Activated CD4-positive, CD25-positive, alpha-beta regulatory T cell treated with anti-CD3 and anti-CD28 coated beads, Interleukin-2, amount 50 U/mL, for 72 hours (primary cell): ENCODE results near the gene ZNF177.
A peak's percentile ranks its signal among the peaks of the same experiment; 100 is the strongest.
"Not testable (repeated sequence)": the region's sequence is repeated elsewhere in the genome, so short reads cannot be mapped to it uniquely, and the experiment has no call there.

Experiments used
- DNase-seq: peaks from one replicate; pipeline ENCODE4 v3.0.0; 2021

The ZNF177 gene

DNA sequence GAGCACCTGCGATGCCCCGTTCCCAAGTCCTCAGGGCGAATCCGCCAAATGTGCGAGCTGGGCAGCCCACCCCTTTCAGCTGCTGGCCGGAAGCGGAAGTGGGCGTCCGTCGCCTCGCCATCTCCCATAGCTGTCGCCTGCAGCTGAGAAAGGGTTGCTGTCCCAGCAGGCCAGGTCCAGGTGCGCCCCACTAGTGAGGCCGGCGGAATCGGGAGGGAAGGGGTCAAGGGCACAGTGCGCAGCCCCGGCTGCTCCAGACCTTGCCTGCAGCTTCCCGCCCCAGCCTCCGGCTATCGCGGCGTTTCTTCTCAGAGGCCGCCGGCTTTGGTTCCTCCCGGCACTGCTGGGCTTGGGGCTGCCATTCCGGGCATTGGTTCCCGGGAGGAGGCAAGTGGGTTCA lies at the start of gene ZNF177:
TSS of gene ZNF177 (plus strand) at position 109 of the 400 bp plus-strand sequence. CDS start 15,299 bp downstream, outside the sequence.
- DNase-seq = no peak

DNA sequence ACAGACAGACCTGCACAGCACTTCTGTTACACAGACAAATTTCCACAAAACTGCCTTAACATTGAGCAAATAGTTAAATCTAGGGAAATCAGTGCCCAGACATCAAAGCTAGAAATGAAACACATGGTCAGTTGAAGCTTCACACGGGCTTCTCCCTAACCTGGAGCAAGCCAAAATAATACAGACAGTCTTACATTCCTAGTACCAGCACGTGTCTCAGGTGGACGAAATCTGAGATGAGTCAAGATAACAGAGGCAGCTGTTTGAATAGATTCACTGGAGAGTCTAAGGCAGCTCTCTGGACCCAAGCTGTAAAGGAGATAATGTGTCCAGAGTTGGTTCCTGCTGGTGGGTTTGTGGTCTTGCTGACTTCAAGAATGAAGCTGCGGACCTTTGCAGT lies 49.1 kb upstream of the ZNF177 start:
- DNase-seq = no peak

DNA sequence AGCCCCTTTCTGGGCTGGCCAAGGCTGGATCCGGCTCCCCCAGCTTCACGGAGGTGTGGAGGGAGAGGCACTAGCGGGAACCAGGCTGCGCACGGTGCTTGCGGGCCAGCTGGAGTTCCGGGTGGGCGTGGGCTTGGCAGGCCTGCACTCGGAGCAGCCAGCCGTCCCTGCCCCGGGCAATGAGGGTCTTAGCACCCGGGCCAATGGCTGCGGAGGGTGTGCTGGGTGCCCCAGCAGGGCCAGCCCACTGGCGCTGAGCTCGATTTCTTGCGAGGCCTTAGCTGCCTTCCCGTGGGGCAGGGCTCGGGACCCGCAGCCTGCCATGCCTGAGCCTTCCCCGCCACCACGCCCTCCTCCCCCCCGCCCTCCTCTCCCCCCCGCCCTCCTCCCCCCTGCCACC lies 41.5 kb upstream of the ZNF177 start:
- DNase-seq = no peak

DNA sequence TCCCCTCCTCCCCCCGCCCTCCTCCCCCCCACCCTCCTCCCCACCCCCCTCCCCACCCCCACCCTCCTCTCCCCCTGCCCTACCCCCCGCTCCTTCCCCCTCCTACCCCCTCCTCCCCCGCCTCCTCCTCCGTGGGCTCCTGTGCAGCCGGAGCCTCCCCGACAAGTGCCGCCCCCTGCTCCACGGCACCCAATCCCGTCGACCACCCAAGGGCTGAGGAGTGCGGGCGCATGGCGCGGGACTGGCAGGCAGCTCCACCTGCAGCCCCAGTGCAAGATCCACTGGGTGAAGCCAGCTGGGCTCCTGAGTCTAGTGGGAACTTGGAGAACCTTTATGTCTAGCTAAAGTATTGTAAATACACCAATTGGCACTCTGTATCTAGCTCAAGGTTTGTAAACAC lies 41.1 kb upstream of the ZNF177 start:
- DNase-seq = not testable (repeated sequence)

DNA sequence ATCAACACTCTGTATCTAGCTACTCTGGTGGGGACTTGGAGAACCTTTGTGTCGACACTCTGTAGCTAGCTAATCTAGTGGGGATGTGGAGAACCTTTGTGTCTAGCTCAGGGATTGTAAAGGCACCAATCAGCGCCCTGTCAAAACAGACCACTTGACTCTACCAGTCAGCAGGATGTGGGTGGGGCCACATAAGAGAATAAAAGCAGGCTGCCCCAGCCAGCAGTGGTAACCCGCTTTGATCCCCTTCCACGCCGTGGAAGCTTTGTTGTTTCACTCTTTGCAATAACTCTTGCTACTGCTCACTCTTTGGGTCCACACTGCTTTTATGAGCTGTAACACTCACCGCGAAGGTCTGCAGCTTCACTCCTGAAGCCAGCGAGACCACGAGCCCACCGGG lies 40.6 kb upstream of the ZNF177 start:
- not testable (repeated sequence) for DNase-seq

DNA sequence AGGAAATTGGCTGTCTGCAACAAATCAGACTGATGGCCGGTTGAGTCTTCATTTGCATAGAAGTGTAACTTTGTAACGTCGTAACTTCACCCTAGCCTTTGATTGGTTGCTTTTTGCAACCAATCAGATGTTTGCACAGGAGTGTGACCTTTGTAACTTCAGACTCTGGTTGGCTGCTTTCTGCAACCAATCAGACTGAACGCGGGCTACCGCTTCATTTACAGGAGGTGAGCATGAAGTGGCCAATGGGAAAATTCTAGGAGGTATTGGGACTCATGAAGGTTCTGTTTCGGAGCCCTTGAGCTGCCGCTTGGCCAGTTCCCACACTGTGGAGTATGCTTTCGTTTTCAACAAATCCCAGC lies 39.3 kb upstream of the ZNF177 start:
- DNase-seq = peak; percentile 57

DNA sequence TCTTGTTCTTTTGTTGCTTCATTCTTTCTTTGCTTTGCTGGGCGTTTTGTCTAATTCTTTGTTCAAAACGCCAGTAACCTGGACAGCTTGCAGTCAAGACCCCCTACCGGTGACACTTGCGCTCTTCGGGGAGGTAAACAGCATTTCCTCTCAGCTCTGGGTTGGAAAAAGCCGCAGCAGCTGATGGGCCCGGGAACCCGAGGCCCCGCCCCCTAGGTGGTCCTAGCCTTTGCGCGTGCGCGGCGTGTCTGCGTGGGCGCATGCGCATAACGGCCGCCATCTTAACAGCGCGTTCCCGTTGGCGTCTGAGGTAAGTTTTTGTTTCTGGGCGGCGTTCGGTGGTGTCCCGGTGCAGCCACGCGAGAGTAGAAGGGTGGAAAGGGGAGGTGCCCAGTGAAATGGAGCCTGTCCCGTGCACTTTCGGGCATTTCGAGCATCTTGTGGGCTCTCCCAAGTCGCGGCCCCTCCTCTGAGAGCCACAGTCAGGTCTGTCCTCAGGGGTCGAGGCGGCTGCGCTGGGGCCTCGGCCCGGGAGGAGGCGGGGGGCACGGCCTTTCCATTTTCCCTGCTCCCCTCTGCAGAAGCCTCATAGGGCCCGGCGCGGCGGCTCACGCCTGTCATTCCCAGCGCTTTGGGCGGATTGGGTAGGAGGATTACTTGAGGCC lies 38.8 kb upstream of the ZNF177 start, which contains the start of gene ZNF559:
TSS of gene ZNF559 (plus strand) at position 261 of the 665 bp plus-strand sequence. CDS start 14,371 bp downstream, outside the sequence.
- DNase-seq = peak; percentile 97

DNA sequence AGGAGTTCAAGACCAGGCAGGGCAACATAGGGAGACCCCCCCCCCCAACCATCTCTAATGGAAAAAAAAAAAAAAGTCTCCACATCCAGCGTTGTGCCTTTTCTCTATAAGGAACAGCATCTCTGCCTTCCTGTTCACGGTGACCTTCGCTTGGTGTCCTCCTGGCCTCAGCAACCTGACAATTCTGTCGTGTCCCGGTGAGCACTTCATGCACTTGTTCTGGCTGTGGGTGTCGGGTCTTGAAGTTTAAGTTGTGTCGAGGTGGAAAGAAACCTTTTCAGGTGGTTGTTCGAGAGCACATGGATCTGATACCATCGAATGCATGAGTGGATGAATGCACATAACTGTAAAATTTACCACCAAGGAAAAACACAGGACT lies 38.2 kb upstream of the ZNF177 start:
- DNase-seq = no peak

DNA sequence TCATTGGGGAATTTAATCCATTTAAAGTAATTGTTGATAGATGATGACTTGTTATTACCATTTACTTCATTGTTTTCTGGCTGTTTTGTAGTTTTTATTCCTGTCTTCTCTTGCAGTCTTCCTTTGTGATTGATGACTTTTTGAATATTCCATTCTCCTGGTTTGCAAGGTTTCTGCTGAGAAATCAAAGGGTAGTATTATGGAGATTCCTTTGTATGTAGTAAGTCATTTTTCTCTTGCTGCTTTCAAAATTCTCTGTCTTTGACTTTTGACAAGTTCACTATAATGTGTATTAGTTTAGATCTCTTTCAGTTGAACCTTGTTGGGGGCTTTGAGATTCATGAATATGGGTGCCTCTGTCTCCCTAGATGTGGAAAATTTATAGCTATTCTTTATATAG lies 32.8 kb upstream of the ZNF177 start:
- no peak for DNase-seq

DNA sequence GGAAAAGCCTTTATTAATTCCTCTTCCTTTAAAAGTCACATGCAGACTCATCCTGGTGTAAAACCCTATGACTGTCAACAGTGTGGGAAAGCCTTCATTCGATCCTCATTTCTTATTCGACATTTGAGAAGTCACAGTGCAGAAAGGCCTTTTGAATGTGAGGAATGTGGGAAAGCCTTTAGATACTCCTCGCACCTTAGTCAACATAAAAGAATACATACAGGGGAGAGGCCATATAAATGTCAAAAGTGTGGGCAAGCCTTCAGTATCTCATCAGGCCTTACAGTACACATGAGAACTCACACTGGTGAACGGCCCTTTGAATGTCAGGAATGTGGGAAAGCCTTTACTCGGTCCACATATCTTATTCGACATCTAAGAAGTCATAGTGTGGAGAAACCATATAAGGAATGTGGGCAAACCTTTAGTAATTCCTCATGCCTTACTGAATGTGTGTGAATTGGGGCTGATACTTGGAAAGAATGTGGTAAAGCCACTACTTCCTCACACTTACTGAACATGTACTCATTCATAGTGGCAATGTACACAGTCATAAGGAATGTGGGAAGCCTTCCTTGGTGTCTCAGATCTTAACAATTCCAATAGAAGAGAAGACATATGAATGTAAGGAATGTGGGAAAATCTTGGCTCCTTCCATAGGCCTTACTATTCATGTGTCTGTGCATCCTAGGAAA lies 20.1 kb upstream of the ZNF177 start:
- DNase-seq = no peak

DNA sequence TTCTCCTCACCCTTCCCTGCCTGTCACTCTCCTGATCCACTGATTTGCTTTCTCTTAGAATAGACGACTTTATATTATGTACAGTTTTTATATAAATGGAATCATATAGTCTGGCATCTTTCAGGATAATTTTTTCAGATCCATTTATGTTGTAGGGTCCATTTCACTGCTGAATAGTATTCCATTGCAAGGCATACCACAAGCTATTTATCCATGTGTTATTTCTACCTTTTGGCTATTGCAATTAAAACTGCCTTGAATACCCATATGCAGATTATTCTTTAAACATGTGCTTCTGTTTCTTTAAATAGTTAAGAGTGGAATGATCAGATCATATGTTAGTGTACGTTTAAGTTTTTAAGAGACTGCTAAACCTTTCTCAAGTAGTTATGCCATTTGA lies 17.8 kb upstream of the ZNF177 start:
- no peak for DNase-seq

DNA sequence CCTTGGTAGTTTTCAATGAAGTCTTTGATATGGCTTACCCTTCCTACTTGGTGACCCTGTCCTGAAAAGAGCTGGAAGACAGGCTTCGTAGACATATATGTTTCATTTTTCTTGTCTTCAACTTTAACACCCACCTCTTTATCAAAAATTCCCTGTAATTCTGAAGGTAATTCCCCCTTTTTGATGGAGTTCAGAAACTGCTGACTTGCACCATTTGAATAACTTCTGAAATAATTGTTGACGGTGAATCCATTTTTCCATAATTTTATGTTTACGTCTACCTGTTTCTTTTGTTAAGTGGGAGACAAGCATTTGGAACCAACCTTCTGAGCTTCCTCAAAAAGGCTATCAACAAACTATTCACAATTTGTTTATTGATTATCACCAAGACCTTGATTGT lies 14.6 kb upstream of the ZNF177 start:
- DNase-seq = no peak

DNA sequence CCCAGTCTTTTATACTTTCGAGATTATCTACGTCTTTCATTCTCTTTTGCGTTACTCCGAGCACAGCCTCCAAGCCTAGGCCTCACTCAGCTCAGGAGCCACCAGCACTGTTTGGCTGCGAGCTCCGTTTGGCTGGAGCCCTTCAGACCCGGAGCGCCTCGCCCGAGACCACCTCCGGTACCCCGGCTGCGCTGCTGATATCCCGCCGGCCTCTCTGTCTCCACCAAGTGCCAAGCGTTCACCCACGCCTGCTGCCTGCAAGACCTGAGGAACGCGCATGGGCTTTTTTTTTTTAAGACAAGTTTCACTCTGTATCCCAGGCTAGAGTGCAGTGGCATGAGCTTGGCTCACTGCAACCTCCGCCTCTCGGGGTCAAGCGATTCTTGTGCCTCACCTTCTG lies 14.1 kb upstream of the ZNF177 start:
- no peak for DNase-seq

DNA sequence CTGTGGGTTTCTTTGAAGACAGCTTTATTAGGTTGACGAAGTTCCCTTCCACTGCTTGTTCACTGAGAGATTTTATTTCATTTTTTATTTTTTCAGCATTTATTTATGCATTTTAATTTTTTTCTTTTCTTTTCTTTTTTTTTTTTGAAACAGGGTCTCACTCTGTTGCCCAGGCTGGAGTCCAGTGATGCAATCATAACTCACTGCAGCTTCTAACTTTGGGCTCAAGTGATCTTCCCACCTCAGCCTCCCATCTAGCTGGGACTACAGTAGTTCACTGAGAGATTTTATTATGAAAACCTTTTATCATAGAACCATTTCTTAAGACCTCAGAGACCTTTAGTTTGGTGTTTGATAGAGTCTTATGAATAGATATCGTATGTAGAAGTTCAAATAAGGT lies 10.3 kb upstream of the ZNF177 start:
- no peak for DNase-seq

DNA sequence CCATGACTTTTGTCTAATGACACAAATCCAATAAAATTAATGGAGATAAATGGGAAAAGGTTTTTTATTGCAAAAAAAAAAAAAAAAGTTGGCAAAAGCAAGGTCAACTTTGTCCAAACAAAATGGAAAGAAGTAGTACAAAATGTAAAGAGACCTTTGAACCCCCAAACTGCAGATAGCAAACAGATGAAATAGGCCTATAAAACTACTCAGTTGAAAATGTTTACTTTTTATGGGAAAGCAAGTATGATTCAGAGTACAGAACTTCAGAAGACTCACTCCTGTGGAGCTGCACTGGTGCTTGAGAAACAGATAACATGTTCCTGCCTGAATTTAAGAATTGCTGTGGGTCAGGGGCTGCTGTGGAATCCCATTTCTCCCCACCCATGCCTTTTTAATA lies 9.8 kb upstream of the ZNF177 start:
- DNase-seq = no peak

DNA sequence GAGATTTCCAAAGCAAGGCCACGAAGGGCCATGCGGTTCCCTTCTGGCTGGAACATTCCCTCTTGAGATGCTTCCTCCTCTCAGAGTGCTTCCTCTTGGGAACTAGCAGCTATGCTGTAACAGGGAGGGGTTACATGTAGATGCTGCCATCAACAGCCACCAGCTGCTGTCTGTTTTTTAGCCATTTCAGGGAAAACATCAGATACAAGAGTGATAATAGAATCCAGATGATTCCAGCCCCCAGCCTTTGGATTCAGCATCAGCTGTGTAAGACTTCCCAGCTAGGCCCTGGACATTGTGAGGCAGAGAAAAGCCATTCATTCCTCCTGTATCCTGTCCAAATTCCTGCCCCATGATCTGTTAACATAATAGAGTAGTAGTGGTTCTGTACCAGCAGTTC lies 8.2 kb upstream of the ZNF177 start:
- DNase-seq = no peak

DNA sequence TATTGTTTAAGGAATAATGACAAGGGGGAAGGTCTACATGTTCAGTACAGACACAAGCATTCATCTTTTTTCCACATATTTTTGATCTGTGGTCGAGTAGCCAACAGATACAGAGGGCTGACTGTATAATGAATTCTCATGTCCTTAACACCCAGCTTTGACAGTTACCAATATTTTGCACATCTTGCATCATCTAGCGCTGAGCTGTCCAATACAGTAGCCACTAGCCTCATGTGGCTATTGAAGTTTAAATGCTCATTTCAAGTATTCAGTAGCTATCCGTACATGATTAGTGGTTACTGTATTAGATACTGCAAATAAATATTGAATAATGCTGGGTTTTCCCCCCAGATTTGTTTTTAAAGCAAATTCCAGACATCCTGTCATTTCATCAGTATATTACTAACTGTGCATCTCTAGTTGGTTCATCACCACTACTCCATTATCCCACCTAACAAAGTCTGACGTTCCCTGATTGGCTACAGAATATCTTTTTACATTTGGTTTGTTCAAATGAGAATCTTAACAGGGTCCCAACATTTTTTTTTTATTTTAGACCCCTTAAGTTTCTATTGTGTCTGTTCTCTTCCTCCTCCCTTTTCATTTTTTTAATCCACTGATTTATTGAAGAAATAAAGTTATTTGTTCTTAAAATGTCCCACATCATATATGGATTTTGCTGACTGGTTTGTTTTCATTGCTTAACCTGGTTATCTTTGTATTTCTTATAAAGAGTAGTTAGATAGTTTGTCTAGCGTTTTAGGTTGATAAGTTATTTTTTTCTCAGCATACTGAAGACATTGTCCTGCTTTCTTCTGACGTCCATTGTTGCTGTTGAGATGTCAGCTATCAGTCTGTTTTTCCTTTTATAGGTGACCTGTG lies 8.2 kb downstream of the ZNF177 start:
- DNase-seq = no peak

DNA sequence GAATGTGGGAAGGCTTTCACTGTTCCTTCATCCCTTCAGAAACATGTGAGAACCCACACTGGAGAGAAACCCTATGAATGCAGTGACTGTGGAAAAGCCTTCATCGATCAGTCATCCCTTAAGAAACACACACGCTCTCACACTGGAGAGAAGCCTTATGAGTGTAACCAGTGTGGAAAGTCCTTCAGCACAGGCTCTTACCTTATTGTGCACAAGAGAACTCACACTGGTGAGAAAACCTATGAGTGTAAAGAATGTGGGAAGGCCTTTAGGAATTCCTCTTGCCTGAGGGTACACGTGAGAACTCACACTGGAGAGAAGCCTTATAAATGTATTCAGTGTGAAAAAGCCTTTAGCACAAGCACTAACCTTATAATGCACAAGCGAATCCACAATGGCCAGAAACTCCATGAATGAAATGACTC lies 18.6 kb downstream of the ZNF177 start:
- no peak for DNase-seq

DNA sequence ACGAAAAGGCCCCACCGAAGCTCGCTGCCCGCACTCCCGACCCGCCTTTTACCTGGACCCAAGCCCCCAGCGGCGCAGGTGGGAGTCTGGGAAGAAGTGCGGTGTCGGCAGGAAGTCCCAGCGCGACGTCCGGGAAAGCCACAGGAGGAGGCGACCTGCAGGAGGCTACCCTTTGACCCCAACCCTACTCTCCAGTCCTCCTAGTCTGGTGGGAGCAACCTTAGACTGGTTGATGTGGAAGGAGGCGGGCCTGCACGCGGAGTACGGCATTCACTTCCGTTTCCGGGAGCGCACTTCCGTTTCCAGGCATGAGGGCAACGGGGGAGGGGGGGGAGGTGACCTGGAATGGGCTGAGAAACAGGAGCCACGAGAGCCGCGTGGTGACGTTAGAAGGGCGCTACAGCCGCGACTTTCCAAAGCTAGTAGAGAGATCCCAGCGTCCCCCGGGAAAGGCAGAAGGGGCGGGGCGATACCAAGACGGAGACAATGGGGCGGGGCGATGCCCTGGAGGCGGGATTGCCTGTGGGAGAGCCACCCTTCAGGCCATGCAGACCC lies 44.1 kb downstream of the ZNF177 start:
- DNase-seq = peak; percentile 58

DNA sequence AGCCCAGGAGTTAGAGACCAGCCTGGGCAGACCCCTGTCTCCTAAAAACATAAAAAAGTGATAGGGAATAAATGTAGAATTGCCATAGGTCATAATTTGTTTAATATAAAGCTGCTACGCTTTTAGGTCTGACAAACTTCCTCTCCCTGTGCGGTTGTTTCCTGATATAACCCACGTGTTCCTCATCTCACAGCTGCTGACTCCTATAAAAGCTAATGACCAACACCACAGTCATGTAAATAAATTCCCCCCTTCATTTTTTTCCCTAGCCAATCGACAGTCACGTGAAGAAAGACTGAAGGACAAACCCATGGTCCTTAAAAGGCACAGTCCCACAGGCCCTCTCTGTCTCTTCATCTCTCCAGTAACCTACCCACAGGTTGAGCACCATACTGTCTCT lies 45.0 kb downstream of the ZNF177 start:
- no peak for DNase-seq

DNA sequence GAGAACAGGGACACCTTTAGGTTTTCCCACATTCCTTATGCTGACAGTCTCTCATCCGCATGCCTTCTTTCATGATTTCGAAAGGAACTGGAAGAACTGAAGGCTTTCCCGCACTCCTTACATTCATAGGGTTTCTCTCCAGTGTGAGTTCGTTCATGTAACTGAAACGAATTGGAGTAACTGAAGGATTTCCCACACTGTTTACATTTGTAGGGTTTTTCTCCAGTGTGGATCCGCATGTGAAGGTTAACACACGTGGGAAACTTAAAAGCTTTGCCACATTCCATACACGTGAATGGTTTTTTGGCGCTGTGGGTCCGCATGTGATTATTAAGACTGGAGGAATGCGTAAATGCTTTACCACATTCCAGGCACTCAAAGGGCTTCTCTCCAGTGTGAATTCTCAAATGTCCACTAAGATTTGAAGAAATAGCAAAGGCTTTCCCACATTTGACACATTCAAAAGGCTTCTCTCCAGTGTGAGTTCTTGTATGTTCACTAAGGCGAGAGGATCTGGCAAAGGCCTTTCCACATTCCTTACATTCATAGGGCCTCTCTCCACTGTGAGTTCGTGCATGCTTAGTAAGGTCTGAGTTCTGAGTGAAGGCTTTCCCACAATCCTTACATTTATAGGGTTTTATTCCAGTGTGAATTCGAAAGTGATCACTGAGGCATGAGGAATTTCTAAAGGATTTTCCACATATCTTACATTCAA lies 50.6 kb downstream of the ZNF177 start:
- no peak for DNase-seq

DNA sequence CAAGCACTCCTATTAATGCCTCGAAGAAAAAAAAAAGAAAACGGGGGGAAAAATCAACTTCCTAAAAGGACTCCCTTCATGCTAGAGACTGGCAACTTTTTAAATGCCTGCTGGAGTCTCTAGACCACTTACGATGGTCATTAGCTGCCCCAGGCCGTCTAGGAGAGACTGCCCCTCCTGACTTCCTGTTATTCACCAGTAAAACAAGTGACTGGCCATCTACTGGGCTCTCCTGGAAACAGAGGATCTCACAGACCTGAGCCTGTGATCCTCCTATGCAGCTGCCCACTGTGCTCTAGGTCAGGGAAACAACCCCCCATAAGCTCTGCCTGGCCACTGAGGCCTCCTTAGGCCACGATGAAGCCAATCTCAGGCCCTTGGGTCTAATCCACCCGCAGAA lies 65.1 kb downstream of the ZNF177 start:
- DNase-seq = no peak

DNA sequence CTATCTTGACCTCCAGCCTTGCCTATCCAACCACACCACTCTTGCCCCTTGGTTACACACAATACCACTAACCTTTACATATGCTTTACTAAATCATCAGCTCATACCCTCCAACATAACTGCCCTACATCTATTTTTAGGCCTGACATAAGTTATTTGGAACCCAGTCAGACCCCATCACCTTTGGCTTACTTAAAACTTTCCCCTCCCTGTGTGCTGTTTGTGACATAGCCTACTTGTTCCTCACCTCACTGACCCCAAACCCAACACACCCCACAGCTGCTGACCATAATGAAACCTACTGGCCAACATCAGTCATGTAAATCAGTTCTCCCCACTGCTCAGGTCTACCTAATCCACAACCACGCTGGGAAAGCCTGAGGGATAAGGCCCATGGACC lies 67.6 kb downstream of the ZNF177 start:
- no peak for DNase-seq
